ENCODE results near the gene TSC22D1. TPM values are rescaled to one million over a fixed set of nuclear protein-coding genes. Genes with fewer than 3 reads are reported as not detected.
"Not testable (repeated sequence)": the region's sequence is repeated elsewhere in the genome, so short reads cannot be mapped to it uniquely, and the experiment has no call there.

The TSC22D1 gene
- polyA plus RNA-seq, 1 donor from 2014 or later: 4.0 TPM

- peak overlapping the region; percentile 93 to 99 (median 95) for H3K27ac Mint-ChIP-seq
- H3K27me3 Mint-ChIP-seq: no peaks in the 10 kb centered on the region
- peaks cover 21 to 26% (median 25%) of the 10 kb centered on the region in 3 donors for H3K4me1 Mint-ChIP-seq
- peak overlapping the region; percentile 92 to 99 (median 98) for H3K4me3 Mint-ChIP-seq
- H3K36me3 Mint-ChIP-seq: no peaks in the 10 kb centered on the region
- H3K9me3 Mint-ChIP-seq: no peaks in the 10 kb centered on the region
These were observed 1.9 kb upstream of the TSC22D1 start for GRCh38 chr13:44578067-44578400.

- no peaks in the 10 kb centered on the region for H3K9me3 Mint-ChIP-seq
- H3K27me3 Mint-ChIP-seq: no peaks in the 10 kb centered on the region
- H3K27ac Mint-ChIP-seq: peak overlapping the region; percentile 95 to 99 (median 98)
- peaks cover 24 to 31% (median 31%) of the 10 kb centered on the region in 3 donors for H3K4me1 Mint-ChIP-seq
- H3K36me3 Mint-ChIP-seq: no peaks in the 10 kb centered on the region
- H3K4me3 Mint-ChIP-seq: peak overlapping the region; percentile 92 to 99 (median 98)
These were observed 1.3 kb upstream of the TSC22D1 start for GRCh38 chr13:44577236-44578066.

GRCh38 chr13:44576351-44577235 is 463 bp upstream of the TSC22D1 start:
- Mint-ChIP-seq H3K4me1 (peaks cover 24 to 34% (median 32%) of the 10 kb centered on the region in 3 donors), H3K27me3 (no peaks in the 10 kb centered on the region), H3K27ac (peak overlapping the region; percentile 96 to 99 (median 98)), H3K4me3 (peak overlapping the region; percentile 95 to 99 (median 98)), H3K36me3 (no peaks in the 10 kb centered on the region), H3K9me3 (no peaks in the 10 kb centered on the region)

- Mint-ChIP-seq H3K27ac (peak overlapping the region in 2 of 3 donors; percentile 94 to 99), H3K9me3 (no peaks in the 10 kb centered on the region), H3K27me3 (no peaks in the 10 kb centered on the region), H3K4me1 (peaks cover 24 to 34% (median 34%) of the 10 kb centered on the region in 3 donors), H3K36me3 (no peaks in the 10 kb centered on the region), H3K4me3 (peak overlapping the region; percentile 95 to 99 (median 98))
These were observed 1.1 kb downstream of the TSC22D1 start for GRCh38 chr13:44575035-44575434.

- Mint-ChIP-seq H3K4me3 (peak overlapping the region in 2 of 4 donors; percentile 95 to 98), H3K27ac (peak overlapping the region in 1 of 3 donors; percentile 99), H3K36me3 (no peaks in the 10 kb centered on the region), H3K4me1 (peaks cover 25 to 37% (median 34%) of the 10 kb centered on the region in 3 donors), H3K27me3 (no peaks in the 10 kb centered on the region), H3K9me3 (no peaks in the 10 kb centered on the region)
These were observed 1.7 kb downstream of the TSC22D1 start for GRCh38 chr13:44574466-44574855.

GRCh38 chr13:44573790-44574465 is 2.2 kb downstream of the TSC22D1 start:
- H3K4me3 Mint-ChIP-seq: peak overlapping the region; percentile 17 to 98 (median 62)
- H3K9me3 Mint-ChIP-seq: no peaks in the 10 kb centered on the region
- peaks cover 25 to 39% (median 34%) of the 10 kb centered on the region in 3 donors for H3K4me1 Mint-ChIP-seq
- H3K27ac Mint-ChIP-seq: peak overlapping the region in 1 of 3 donors; percentile 99
- no peaks in the 10 kb centered on the region for H3K27me3 Mint-ChIP-seq
- no peaks in the 10 kb centered on the region for H3K36me3 Mint-ChIP-seq

- peak overlapping the region in 2 of 3 donors; percentile 53 to 99 for H3K27ac Mint-ChIP-seq
- H3K9me3 Mint-ChIP-seq: no peaks in the 10 kb centered on the region
- H3K27me3 Mint-ChIP-seq: no peaks in the 10 kb centered on the region
- peak overlapping the region in 3 of 4 donors; percentile 14 to 98 (median 65) for H3K4me3 Mint-ChIP-seq
- no peaks in the 10 kb centered on the region for H3K36me3 Mint-ChIP-seq
- peaks cover 20 to 38% (median 29%) of the 10 kb centered on the region in 3 donors for H3K4me1 Mint-ChIP-seq
These were observed 3.1 kb downstream of the TSC22D1 start for GRCh38 chr13:44573071-44573470.

- H3K27ac Mint-ChIP-seq: no peak overlapping the region
- H3K4me1 Mint-ChIP-seq: peaks cover 5 to 10% (median 7%) of the 10 kb centered on the region in 3 donors
- H3K4me3 Mint-ChIP-seq: no peak overlapping the region
- no peaks in the 10 kb centered on the region for H3K9me3 Mint-ChIP-seq
- peaks cover 1% of the 10 kb centered on the region for H3K36me3 Mint-ChIP-seq
- no peaks in the 10 kb centered on the region for H3K27me3 Mint-ChIP-seq
These were observed 9.5 kb downstream of the TSC22D1 start for GRCh38 chr13:44566601-44567000.

- Mint-ChIP-seq H3K27me3 (no peaks in the 10 kb centered on the region), H3K27ac (no peak overlapping the region), H3K36me3 (peaks cover 1% of the 10 kb centered on the region), H3K4me1 (peaks cover 7 to 9% (median 9%) of the 10 kb centered on the region in 3 donors), H3K4me3 (no peak overlapping the region), H3K9me3 (no peaks in the 10 kb centered on the region)
These were observed 10.2 kb downstream of the TSC22D1 start for GRCh38 chr13:44565881-44566280.

- Mint-ChIP-seq H3K27ac (no peak overlapping the region), H3K36me3 (peaks cover 1% of the 10 kb centered on the region), H3K9me3 (no peaks in the 10 kb centered on the region), H3K4me3 (no peak overlapping the region), H3K4me1 (peaks cover 7 to 9% (median 8%) of the 10 kb centered on the region in 3 donors), H3K27me3 (no peaks in the 10 kb centered on the region)
These were observed 11.2 kb downstream of the TSC22D1 start for GRCh38 chr13:44564936-44565335.

- H3K27ac Mint-ChIP-seq, H3K4me3 Mint-ChIP-seq, H3K36me3 Mint-ChIP-seq, H3K27me3 Mint-ChIP-seq, H3K4me1 Mint-ChIP-seq, H3K9me3 Mint-ChIP-seq: not testable (repeated sequence)
These were observed 13.3 kb downstream of the TSC22D1 start for GRCh38 chr13:44562853-44563252.

GRCh38 chr13:44561351-44561750 is 14.8 kb downstream of the TSC22D1 start:
- no peak overlapping the region for H3K27ac Mint-ChIP-seq
- H3K4me1 Mint-ChIP-seq: peaks cover 0 to 9% (median 0%) of the 10 kb centered on the region in 3 donors
- peaks cover 4% of the 10 kb centered on the region for H3K36me3 Mint-ChIP-seq
- no peaks in the 10 kb centered on the region for H3K27me3 Mint-ChIP-seq
- H3K4me3 Mint-ChIP-seq: no peak overlapping the region
- H3K9me3 Mint-ChIP-seq: no peaks in the 10 kb centered on the region

- H3K4me3 Mint-ChIP-seq: no peak overlapping the region
- peaks cover 0 to 10% (median 0%) of the 10 kb centered on the region in 3 donors for H3K4me1 Mint-ChIP-seq
- no peak overlapping the region for H3K27ac Mint-ChIP-seq
- peaks cover 3% of the 10 kb centered on the region for H3K36me3 Mint-ChIP-seq
- no peaks in the 10 kb centered on the region for H3K9me3 Mint-ChIP-seq
- H3K27me3 Mint-ChIP-seq: no peaks in the 10 kb centered on the region
These were observed 18.1 kb downstream of the TSC22D1 start for GRCh38 chr13:44557986-44558385.

GRCh38 chr13:44555207-44555606 is 20.9 kb downstream of the TSC22D1 start:
- Mint-ChIP-seq H3K27ac (no peak overlapping the region), H3K4me3 (no peak overlapping the region), H3K9me3 (no peaks in the 10 kb centered on the region)

More at GRCh38 chr13:44555207-44555606, 20.9 kb downstream of the TSC22D1 start:
- peaks cover 7% of the 10 kb centered on the region for H3K36me3 Mint-ChIP-seq
- H3K27me3 Mint-ChIP-seq: no peaks in the 10 kb centered on the region
- H3K4me1 Mint-ChIP-seq: peaks cover 0 to 6% (median 0%) of the 10 kb centered on the region in 3 donors

All from IgD-negative memory B cell (primary cell).